ENCODE measurements around the gene CACNA2D3. TPM values are rescaled to one million over a fixed set of nuclear protein-coding genes. Genes with fewer than 3 reads are reported as not detected.
A peak's percentile ranks its signal among the peaks of the same experiment; 100 is the strongest.

The CACNA2D3 gene
- polyA plus RNA-seq, 12 donors: 1.3 to 4.9 (median 3.1) TPM; not detected in 2

- DNase-seq: no peak
Measured at GRCh38 chr3:54168451-54168850, 46.1 kb downstream of the CACNA2D3 start.

GRCh38 chr3:54169524-54169923 is 47.2 kb downstream of the CACNA2D3 start:
- no peak for DNase-seq

DNA sequence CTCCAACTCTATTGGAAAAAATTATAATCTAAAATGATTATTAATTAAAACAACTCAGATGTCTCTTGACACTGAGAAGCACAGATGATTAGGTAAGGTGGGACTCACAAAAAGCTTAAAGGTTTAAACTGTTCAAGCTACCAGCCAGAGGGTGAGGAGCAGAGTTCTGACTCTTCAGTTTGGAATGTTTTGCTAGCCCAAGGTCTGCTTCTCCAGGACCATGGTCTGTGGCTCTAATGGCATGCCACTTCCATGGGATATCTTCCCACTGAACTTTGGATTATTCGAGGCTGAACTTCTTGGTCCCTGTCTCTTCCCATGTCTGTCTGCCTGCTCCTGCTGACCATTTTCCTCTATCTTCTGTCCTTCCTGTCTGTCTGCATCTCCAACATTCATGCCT is 49.2 kb downstream of the CACNA2D3 start:
- DNase-seq: no peak

DNA sequence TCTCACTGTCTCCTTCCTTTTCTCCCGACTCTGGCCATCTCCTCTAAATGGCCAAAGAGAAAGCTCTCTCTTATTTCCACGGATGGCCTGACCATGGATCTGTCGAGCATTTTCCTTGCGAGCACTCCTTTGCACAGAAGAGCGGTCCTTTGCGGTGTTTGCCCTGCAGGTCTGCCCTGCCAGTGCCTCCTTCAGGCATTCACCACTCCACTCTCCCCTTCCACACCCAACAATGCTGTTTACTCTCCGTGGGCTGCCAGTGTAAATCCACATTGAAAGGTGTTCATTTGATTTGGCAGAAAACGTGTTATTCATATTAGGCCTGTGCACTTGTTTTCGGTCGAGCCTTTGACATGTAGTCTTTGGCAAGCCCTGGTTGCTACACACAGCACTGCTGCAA is 49.6 kb downstream of the CACNA2D3 start:
- no peak for DNase-seq

- DNase-seq: no peak
Measured at GRCh38 chr3:54173371-54173770, 51.0 kb downstream of the CACNA2D3 start.

DNA sequence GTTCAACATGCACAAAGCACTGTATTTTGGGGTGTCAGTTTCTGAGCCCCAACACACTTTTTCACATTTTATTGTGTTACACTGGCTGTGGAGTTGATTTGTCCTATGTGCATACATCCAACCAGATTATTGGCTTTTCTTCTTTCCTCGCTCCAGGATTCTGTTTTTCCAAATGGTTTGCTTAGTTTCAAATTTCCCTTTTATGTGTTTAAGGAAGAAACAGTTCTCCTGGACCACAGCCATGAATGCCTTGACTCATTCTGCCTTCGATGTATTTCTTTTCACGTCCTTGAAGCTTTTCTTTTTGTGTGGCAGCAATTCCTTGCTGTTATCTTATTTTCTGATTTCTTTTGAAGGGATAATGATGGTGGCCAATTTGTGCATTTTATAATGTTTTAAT is 53.8 kb downstream of the CACNA2D3 start:
- peak; percentile 1 for DNase-seq

DNA sequence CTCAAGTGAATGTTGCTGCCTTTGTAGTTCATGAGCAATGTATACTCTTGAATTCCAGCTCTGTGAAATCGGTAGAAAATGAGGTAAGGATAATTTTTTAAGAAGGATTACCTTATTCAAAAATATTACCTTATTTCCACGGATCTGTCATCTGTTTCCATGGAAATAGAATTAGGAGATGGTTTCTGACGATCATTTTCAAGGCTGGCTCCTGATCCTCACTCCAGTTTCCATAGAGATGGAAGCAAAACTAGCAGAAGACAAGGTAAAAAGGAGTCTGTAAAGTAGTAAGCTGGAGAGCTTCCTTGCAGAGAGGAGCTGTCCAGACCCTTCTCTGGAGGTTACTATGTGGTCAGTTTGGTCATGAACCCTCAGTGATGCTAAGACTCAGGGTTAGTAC is 55.5 kb downstream of the CACNA2D3 start:
- DNase-seq: no peak

- no peak for DNase-seq
Measured at GRCh38 chr3:54178376-54178775, 56.0 kb downstream of the CACNA2D3 start.

DNA sequence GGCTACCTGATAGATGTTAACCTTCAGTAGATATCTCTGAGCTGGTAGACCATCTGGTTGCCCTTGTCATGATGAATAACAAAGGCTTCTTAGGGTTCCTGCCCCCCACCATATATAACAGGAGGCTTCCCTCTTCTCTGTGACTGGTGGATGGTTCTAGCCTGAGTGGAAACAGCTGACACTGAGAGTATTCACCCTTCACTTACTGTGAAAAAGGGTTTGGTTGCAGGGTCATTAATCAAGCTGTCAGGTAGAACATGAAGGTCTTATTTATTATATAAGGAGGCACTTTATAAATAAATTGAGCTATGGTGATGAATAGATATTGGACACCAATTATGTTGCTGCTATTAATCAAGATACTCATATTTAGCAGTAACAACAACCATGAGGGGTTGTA is 58.6 kb downstream of the CACNA2D3 start:
- no peak for DNase-seq

DNA sequence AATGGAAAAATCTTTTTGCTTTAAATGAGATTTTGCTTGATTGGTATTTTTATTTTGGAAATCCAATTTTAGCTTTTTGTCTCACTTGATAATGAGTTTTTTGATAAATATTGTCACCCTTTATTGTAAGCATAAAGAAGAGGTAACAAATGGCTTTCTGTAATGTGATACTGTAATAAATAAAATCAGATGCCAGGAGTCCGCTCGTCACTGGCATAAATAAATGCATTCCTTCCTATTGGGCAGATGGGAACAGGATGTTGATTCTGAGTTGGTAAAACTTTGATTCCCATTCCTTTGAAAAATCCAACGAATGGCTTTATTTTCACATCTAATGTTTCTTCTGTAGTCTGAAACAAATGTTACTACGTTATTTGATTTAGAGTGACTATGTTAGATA is 59.9 kb downstream of the CACNA2D3 start:
- no peak for DNase-seq

DNA sequence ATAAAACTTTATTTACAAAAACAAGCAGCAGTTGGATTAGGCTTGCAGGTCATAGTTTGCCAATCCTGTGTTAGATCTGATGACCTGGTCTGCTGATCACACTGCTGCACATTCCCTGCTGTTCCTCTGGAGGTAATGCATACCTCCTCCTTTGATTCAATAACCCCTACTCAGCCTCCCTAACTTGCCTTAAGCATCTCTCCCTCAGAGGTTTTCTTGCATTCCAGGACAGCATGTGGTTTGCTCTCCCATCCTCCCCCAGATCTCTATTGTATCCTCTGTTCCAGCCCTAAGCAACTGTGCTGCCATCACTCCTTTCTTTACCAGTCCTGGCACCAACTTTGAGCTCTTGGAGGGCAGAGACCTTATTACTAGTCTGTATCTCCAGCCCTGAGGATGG is 63.4 kb downstream of the CACNA2D3 start:
- no peak for DNase-seq

GRCh38 chr3:54188176-54188791 is 65.9 kb downstream of the CACNA2D3 start:
- peak; percentile 77 for DNase-seq

GRCh38 chr3:54191220-54191619 is 68.9 kb downstream of the CACNA2D3 start:
- DNase-seq: no peak

DNA sequence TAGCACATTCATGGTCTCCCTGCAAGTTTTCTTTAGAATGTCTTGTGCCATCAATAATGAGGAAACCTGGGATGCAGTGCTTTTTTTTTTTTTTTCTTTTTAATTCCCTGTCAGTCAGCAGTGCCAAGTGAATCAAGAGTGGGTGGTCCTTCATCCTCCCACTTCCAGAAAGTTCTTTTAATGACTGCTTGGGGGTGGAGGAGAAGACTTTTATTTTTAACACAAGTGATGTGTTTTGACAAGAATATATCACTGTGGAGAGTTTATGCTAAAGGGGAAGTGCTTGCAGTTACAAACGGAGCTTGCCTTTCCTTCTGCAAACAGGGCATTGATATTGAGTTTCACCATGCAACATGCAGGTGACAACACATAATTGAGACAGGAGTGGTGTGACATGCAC is 69.7 kb downstream of the CACNA2D3 start:
- DNase-seq: no peak

DNA sequence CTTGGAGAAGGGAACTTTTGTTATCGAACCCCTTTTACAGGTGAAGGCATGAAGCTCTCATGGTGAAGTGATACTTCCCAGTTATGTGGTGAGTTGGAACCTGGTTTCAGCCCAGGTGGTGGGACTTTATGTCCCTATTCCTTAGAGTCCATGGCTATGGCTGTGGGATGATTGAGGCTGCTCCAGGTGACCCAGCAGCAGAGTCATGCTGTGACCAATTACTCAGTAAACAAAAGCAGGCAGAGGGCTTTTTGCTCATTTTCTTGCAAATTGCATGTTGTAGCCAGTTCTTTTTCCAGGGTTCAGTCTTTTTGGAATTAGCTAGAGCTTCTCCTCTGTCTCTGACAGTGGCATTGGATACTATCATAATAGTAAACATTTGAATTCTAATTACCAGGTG is 70.7 kb downstream of the CACNA2D3 start:
- no peak for DNase-seq

DNA sequence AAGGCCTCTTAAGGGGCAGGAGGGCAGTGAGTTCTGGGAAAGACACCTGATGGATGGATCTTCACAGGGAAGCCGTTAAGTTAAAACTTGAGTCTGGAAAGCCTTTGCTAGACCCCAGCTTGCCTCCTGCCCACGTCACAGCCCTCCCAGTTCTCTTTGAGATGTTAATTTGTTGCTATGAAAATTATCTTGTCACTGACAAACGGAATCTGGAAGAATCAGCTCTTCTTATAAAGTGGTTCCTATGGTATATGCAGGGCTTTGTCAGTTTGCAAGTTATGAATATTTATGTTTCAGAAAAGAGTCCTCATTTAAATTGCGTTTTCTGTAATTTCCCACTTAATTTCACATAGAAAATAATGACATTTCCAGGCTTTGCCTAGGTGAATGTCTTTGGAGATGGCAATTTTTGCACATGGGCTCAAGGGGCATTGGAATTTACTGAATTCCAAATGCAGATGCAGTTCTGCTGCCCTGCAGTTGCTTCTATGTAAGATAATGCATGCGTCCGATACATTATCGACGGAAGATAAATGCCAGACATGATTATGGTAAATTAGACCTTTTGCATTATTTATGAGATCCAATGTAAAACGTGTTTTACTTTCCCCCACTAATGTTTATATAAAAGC is 74.1 kb downstream of the CACNA2D3 start:
- DNase-seq: no peak

DNA sequence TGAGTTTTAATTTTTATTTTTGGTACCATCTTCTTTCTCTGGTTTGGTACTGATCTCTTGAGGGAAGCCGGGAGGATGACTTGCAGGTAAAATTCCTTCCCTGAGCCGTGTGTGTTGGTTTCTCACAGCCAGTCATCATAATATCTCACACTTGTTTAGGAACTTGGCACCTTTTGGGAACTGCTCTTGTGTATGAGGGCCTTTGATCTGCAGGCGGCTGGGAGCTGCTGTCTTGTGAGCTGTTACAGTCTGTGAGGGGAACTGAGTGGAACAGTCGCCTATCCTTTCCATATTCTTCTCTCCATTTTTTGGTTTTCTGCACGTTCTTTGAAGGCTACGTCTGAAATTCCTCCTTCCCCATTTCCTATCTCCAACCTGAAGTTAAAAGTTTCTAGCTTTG is 75.2 kb downstream of the CACNA2D3 start:
- DNase-seq: no peak

DNA sequence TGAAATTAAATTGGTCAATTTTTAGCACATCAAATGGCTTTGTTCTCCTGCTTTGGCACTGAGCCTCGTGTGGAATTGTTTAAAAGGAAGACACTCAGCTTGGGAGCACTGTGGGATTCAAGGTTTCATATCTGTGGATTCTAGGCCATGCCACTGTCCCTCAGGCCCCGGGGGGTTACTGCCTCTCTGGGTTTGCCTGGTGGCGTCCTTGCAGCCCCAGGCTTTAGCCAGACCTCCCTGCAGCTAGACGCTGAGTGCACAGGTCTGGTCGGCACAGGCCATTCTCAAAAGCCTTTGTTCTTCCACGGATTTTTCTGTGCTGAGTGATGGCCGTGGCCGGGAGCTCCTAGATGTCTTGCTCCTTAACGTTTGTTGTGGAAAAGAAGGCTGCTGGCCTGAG is 76.2 kb downstream of the CACNA2D3 start:
- no peak for DNase-seq

- no peak for DNase-seq
Measured at GRCh38 chr3:54202054-54202453, 79.7 kb downstream of the CACNA2D3 start.

- DNase-seq: no peak
Measured at GRCh38 chr3:54202651-54203248, 80.4 kb downstream of the CACNA2D3 start.

- no peak for DNase-seq
Measured at GRCh38 chr3:54206874-54207273, 84.5 kb downstream of the CACNA2D3 start.

- DNase-seq: no peak
Measured at GRCh38 chr3:54211097-54211496, 88.7 kb downstream of the CACNA2D3 start.

DNA sequence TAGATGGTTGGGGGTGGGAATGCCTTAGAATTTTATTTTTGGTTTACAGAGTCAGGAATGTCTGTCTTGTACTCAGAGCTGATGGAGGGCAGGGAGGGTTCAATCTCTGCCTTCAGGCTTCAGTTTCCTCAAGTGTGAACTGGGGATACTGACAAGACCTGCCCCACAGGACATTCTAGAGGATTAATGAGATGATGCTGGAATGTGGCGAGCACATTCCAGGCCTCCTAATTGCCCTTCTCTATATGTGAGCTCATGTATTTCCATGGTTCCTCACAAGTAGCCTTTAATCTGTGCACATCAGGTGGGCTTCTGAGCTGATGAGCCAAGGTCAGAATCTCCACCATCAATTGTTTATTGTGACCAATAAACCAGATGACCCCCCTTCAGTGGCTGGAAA is 90.4 kb downstream of the CACNA2D3 start:
- DNase-seq: no peak

- DNase-seq: no peak
Measured at GRCh38 chr3:54213907-54214306, 91.6 kb downstream of the CACNA2D3 start.

All from muscle of arm (tissue), 12 donors.